Activated CD4-positive, alpha-beta T cell treated with anti-CD3 and anti-CD28 coated beads, Interleukin-2, amount 50 U/mL, for 24 hours (primary cell): ENCODE data around the gene PPFIA1.

ENCODE experiments used
- DNase-seq, 2 donors: peaks; one replicate each; pipeline ENCODE4 v3.0.0-alpha.2; 2020; ENCODE audit warnings: low read depth in 1 of 2, low spot score in 1 of 2

Gene PPFIA1

GRCh38 chr11:70411713-70412452 lies 141.4 kb downstream of the PPFIA1 start:
- DNase-seq, result no peak

- no peak for DNase-seq
Measured at GRCh38 chr11:70413151-70413550, 142.7 kb downstream of the PPFIA1 start.

GRCh38 chr11:70414341-70415100 lies 144.0 kb downstream of the PPFIA1 start:
- DNase-seq, result no peak

- DNase-seq, result no peak
Measured at GRCh38 chr11:70415191-70415590, 144.7 kb downstream of the PPFIA1 start.

GRCh38 chr11:70415642-70416395 lies 145.3 kb downstream of the PPFIA1 start:
- no peak for DNase-seq

GRCh38 chr11:70416881-70417280 lies 146.4 kb downstream of the PPFIA1 start:
- no peak for DNase-seq

GRCh38 chr11:70418130-70418529 lies 147.6 kb downstream of the PPFIA1 start:
- no peak for DNase-seq

GRCh38 chr11:70419307-70420007 lies 149.0 kb downstream of the PPFIA1 start:
- no peak for DNase-seq

- DNase-seq, result no peak
Measured at GRCh38 chr11:70420008-70420464, 149.5 kb downstream of the PPFIA1 start.

GRCh38 chr11:70420496-70420895 lies 150.0 kb downstream of the PPFIA1 start:
- no peak for DNase-seq

GRCh38 chr11:70421123-70421522 lies 150.6 kb downstream of the PPFIA1 start:
- DNase-seq, result no peak

- DNase-seq, result no peak
Measured at GRCh38 chr11:70422692-70423522, 152.4 kb downstream of the PPFIA1 start.

- DNase-seq, result no peak
Measured at GRCh38 chr11:70423523-70424505, 153.3 kb downstream of the PPFIA1 start.

GRCh38 chr11:70424765-70425344 lies 154.4 kb downstream of the PPFIA1 start:
- DNase-seq, result no peak

GRCh38 chr11:70427436-70427835 lies 156.9 kb downstream of the PPFIA1 start:
- DNase-seq, result no peak

- no peak for DNase-seq
Measured at GRCh38 chr11:70428701-70429427, 158.4 kb downstream of the PPFIA1 start.

GRCh38 chr11:70429428-70429705 lies 158.9 kb downstream of the PPFIA1 start:
- DNase-seq, result no peak
